Chondrocyte (in vitro differentiated cells): ENCODE measurements around the gene HMGB2. TPM values are rescaled to one million over a fixed set of nuclear protein-coding genes. Genes with fewer than 3 reads are reported as not detected.

ENCODE experiments used
- DNase-seq: peaks from one replicate; pipeline ENCODE4 v3.0.0; 2021; ENCODE audit warnings: mixed read lengths, low spot score
- H3K27ac Mint-ChIP-seq: one replicate; pipeline ENCODE4 v1.8.0; 2021; ENCODE audit warnings: mild to moderate bottlenecking, moderate library complexity, mixed read lengths; ENCODE audit not compliant: unreplicated experiment
- H3K27me3 Mint-ChIP-seq: 2 replicates; pipeline ENCODE4 v1.8.0; 2021; ENCODE audit warnings: low read depth, mixed read lengths
- H3K36me3 Mint-ChIP-seq: 2 replicates; pipeline ENCODE4 v1.8.0; 2021; ENCODE audit warnings: low read depth, mixed read lengths
- H3K4me1 Mint-ChIP-seq: 2 replicates; pipeline ENCODE4 v1.8.0; 2021; ENCODE audit warnings: low read depth, mild to moderate bottlenecking, mixed read lengths
- H3K4me3 Mint-ChIP-seq: one replicate; pipeline ENCODE4 v1.8.0; 2021; ENCODE audit warnings: mild to moderate bottlenecking, moderate library complexity, mixed read lengths; ENCODE audit not compliant: unreplicated experiment
- H3K9me3 Mint-ChIP-seq: 2 replicates; pipeline ENCODE4 v1.8.0; 2021; ENCODE audit warnings: low read depth, mixed read lengths
- total RNA-seq: library from RNA; stranded (reverse); gene quantifications from 3 replicates; pipeline ENCODE4 v1.2.1, GENCODE V29; 2021
- TF ChIP-seq, protein P1 (sequence below): fragments of 200-600 bp; sonication (generic); IDR thresholded peaks from 2 replicates; pipeline ENCODE4 v1.5.0; 2021; ENCODE audit warnings: antibody characterized with exemption, mild to moderate bottlenecking, moderate library complexity

HMGB2 gene
- total RNA-seq, 1 donor from 2014 or later, result 24.0 TPM

DNA sequence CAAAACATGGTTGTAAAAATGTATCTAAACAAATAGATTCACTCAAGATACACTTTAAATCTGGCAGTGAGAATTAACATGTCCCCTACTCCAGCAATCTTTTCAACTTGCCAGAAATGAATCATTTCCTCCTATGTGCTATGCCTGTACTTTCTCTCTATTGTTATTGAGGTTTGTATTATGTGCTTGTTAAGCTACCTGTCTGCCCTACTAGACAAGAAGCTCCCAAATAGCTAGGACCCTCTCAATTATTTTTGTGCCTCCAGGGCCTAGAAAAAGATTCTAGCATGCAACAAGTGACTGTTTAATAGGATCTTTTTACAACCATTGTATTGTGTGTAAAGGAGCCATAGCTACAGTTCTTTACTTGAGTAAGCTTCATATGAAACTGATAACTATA lies 33.1 kb upstream of the HMGB2 start:
- Mint-ChIP-seq H3K36me3 (peaks cover 3% of the 10 kb centered on the region), H3K4me1 (peaks cover 15% of the 10 kb centered on the region), H3K27ac (no peak overlapping the region), H3K4me3 (no peak overlapping the region), H3K9me3 (no peaks in the 10 kb centered on the region), H3K27me3 (no peaks in the 10 kb centered on the region)
- no peak for DNase-seq
- TF ChIP-seq, protein P1, sequence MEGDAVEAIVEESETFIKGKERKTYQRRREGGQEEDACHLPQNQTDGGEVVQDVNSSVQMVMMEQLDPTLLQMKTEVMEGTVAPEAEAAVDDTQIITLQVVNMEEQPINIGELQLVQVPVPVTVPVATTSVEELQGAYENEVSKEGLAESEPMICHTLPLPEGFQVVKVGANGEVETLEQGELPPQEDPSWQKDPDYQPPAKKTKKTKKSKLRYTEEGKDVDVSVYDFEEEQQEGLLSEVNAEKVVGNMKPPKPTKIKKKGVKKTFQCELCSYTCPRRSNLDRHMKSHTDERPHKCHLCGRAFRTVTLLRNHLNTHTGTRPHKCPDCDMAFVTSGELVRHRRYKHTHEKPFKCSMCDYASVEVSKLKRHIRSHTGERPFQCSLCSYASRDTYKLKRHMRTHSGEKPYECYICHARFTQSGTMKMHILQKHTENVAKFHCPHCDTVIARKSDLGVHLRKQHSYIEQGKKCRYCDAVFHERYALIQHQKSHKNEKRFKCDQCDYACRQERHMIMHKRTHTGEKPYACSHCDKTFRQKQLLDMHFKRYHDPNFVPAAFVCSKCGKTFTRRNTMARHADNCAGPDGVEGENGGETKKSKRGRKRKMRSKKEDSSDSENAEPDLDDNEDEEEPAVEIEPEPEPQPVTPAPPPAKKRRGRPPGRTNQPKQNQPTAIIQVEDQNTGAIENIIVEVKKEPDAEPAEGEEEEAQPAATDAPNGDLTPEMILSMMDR, result no peak

DNA sequence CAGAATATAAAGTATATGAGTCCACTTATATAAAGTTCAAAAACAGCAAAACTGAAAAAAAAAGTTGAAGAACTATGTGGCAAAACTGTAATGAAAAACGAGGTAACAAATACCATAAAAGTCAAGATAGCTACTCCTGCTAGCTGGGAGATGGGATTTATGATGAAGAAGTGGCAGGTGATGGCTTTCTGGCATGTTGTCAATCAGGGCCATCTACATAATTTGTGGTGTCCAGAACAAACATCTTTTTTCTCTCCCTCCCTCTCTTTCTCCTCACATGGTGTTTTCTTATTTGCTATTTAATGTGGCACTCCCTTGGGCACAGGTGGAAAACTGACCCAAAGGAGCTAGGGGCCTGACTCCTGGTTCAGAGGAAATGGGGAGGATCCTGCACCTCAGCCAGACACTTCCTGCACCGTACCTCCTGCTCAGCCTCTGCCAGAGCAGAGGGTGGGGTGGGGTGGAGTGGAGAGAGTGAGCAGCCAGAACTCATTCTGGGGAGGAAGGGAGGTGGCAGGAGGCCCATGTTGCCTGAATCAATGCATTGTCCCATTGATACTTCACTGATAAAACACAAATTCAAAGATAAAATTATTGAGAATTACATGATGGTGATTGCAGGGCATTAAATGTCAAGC lies 31.3 kb upstream of the HMGB2 start:
- H3K27ac Mint-ChIP-seq, result no peak overlapping the region
- H3K4me3 Mint-ChIP-seq, result no peak overlapping the region
- TF ChIP-seq, protein P1, result no peak
- peaks cover 15% of the 10 kb centered on the region for H3K4me1 Mint-ChIP-seq
- peaks cover 2% of the 10 kb centered on the region for H3K36me3 Mint-ChIP-seq
- DNase-seq, result no peak
- H3K27me3 Mint-ChIP-seq, result no peaks in the 10 kb centered on the region
- H3K9me3 Mint-ChIP-seq, result no peaks in the 10 kb centered on the region

GRCh38 chr4:173362666-173363065 lies 28.5 kb upstream of the HMGB2 start:
- H3K9me3 Mint-ChIP-seq, result no peaks in the 10 kb centered on the region
- H3K27ac Mint-ChIP-seq, result no peak overlapping the region
- H3K36me3 Mint-ChIP-seq, result peaks cover 2% of the 10 kb centered on the region
- no peaks in the 10 kb centered on the region for H3K27me3 Mint-ChIP-seq
- H3K4me1 Mint-ChIP-seq, result peaks cover 6% of the 10 kb centered on the region
- no peak for DNase-seq
- no peak overlapping the region for H3K4me3 Mint-ChIP-seq
- TF ChIP-seq, protein P1, result no peak

- H3K4me3 Mint-ChIP-seq, result no peak overlapping the region
- H3K27ac Mint-ChIP-seq, result no peak overlapping the region
- no peaks in the 10 kb centered on the region for H3K4me1 Mint-ChIP-seq
- DNase-seq, result no peak
- H3K9me3 Mint-ChIP-seq, result no peaks in the 10 kb centered on the region
- TF ChIP-seq, protein P1, result peak; percentile 79
- peaks cover 2% of the 10 kb centered on the region for H3K36me3 Mint-ChIP-seq
- H3K27me3 Mint-ChIP-seq, result no peaks in the 10 kb centered on the region
These were observed 26.5 kb upstream of the HMGB2 start for GRCh38 chr4:173360587-173361221.

- H3K4me3 Mint-ChIP-seq, result no peak overlapping the region
- TF ChIP-seq, protein P1, result no peak
- DNase-seq, result no peak
- H3K27ac Mint-ChIP-seq, result no peak overlapping the region
- no peaks in the 10 kb centered on the region for H3K27me3 Mint-ChIP-seq
- no peaks in the 10 kb centered on the region for H3K4me1 Mint-ChIP-seq
- no peaks in the 10 kb centered on the region for H3K36me3 Mint-ChIP-seq
- H3K9me3 Mint-ChIP-seq, result no peaks in the 10 kb centered on the region
These were observed 23.8 kb upstream of the HMGB2 start for GRCh38 chr4:173357939-173358338.
